ENCODE data around the gene LCOR. TPM values are rescaled to one million over a fixed set of nuclear protein-coding genes. Genes with fewer than 3 reads are reported as not detected.

The LCOR gene
- total and polyA plus RNA-seq, 9 of the 15 experiments (the other 6 are each of a cell fraction or from before 2014, with no cell fraction given) = 3.6 to 25.2 (median 14.4) TPM

GRCh38 chr10:97034958-97035769, 203.1 kb downstream of the LCOR start:
- ChIA-PET CTCF (ENCODE audit: low intra/inter-chr PET ratio) (interaction anchor here (0.6 kb wide), 1 partner anchor 660 kb away, joined by 3 read pairs; no protein-coding TSS in a partner anchor), POLR2A (interaction anchor here (0.5 to 0.7 kb wide), 2 partner anchors 286 to 518 kb away, joined by 3 read pairs; no protein-coding TSS in a partner anchor)
- Histone ChIP-seq H3K27me3 (ENCODE audit: control insufficient read depth in 2 of 2, insufficient read depth in 2 of 2, low read length in 2 of 2) (peaks cover 15 to 44% of the 10 kb centered on the region in 2 experiments; a peak in 4 of 5 replicates), H3K4me2 (ENCODE audit: insufficient read depth, low read length) (no peak overlapping the region), H3K36me3 (ENCODE audit: control insufficient read depth, insufficient read depth, low read length) (no peaks in the 10 kb centered on the region), H3K4me3 (no peak overlapping the region), H3K79me2 (ENCODE audit: control insufficient read depth, insufficient read depth, low read length) (no peaks in the 10 kb centered on the region), H3K9me1 (ENCODE audit: control insufficient read depth, insufficient read depth, low read length) (no peaks in the 10 kb centered on the region), H3K9ac (ENCODE audit: insufficient read depth in 1 of 2, low read depth in 2 of 2, low read length in 2 of 2) (no peak overlapping the region), H4K20me1 (replicated peaks; ENCODE audit: control insufficient read depth, insufficient read depth, low read length) (no peaks in the 10 kb centered on the region), H3K9me3 (replicated peaks; ENCODE audit: control insufficient read depth, insufficient read depth, low read depth, low read length) (no peaks in the 10 kb centered on the region), H2AFZ (ENCODE audit: low read depth, low read length) (no peak overlapping the region), H3K27ac (ENCODE audit: extremely low read depth, low read depth, low read length) (no peak overlapping the region), H3K4me1 (replicated peaks in 1 of 2; ENCODE audit: control insufficient read depth in 2 of 2, insufficient read depth in 2 of 2, low read length in 2 of 2) (peaks cover 0 to 13% of the 10 kb centered on the region in 2 experiments; a peak in 3 of 5 replicates)
- no peak for ATAC-seq
- WGBS (ENCODE audit: insufficient coverage, low coverage, missing lambda C conversion rate) = 1% methylated on average over 15 of the region's 18 CpGs
- intact Hi-C loops (cut with micrococcal nuclease) = no loop called here
- BruUV-seq (replicated peaks) = no TSS peak
- DNase-seq (ENCODE audit: extremely low read depth in 1 of 4, low spot score in 3 of 4) = no peak
- in situ Hi-C loops (cut with MboI) = loop anchor here (10.0 kb wide), 1 partner anchor 390 kb away; no protein-coding TSS in a partner anchor
- no peak for FAIRE-seq
- TF ChIP-seq THRA (IDR thresholded peaks at IDR 0.05) = no peak
- no peak for TF ChIP-seq FOXK2 (conservative IDR thresholded peaks at IDR 0.05 in 1 of 2, IDR thresholded peaks at IDR 0.05 in 1 of 2; ENCODE audit: low read depth in 2 of 2)
- no peak for TF ChIP-seq MGA (IDR thresholded peaks at IDR 0.05)
